Measurements from ENCODE around the gene EFS. TPM values are rescaled to one million over a fixed set of nuclear protein-coding genes. Genes with fewer than 3 reads are reported as not detected.

EFS gene
- total RNA-seq, 1 donor from 2014 or later = 38.1 TPM

GRCh38 chr14:23380197-23380914 is 15.4 kb upstream of the EFS start:
- H3K4me1 ChIP-seq = no peaks in the 10 kb centered on the region
- no peak overlapping the region for H3K4me3 ChIP-seq
- no peaks in the 10 kb centered on the region for H3K9me3 ChIP-seq
- H3K27me3 ChIP-seq = no peaks in the 10 kb centered on the region
- no peak for DNase-seq (ENCODE audit: low spot score in 2 of 2)
- intact Hi-C loops (cut with DNase I) = loop anchor here (1.0 kb wide), 2 partner anchors 52 to 115 kb away; no protein-coding TSS in a partner anchor
- no peak overlapping the region for H3K27ac ChIP-seq
- no peaks in the 10 kb centered on the region for H3K36me3 ChIP-seq
- TF ChIP-seq, protein P1, sequence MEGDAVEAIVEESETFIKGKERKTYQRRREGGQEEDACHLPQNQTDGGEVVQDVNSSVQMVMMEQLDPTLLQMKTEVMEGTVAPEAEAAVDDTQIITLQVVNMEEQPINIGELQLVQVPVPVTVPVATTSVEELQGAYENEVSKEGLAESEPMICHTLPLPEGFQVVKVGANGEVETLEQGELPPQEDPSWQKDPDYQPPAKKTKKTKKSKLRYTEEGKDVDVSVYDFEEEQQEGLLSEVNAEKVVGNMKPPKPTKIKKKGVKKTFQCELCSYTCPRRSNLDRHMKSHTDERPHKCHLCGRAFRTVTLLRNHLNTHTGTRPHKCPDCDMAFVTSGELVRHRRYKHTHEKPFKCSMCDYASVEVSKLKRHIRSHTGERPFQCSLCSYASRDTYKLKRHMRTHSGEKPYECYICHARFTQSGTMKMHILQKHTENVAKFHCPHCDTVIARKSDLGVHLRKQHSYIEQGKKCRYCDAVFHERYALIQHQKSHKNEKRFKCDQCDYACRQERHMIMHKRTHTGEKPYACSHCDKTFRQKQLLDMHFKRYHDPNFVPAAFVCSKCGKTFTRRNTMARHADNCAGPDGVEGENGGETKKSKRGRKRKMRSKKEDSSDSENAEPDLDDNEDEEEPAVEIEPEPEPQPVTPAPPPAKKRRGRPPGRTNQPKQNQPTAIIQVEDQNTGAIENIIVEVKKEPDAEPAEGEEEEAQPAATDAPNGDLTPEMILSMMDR (IDR thresholded peaks at IDR 0.05) = no peak

- Histone ChIP-seq H3K4me3 (no peak overlapping the region), H3K36me3 (no peaks in the 10 kb centered on the region), H3K9me3 (no peaks in the 10 kb centered on the region), H3K4me1 (no peaks in the 10 kb centered on the region), H3K27me3 (no peaks in the 10 kb centered on the region), H3K27ac (no peak overlapping the region)
- no peak for DNase-seq (ENCODE audit: low spot score in 2 of 2)
- intact Hi-C loops (cut with DNase I) = loop anchor here (1.0 kb wide), 2 partner anchors 51 to 114 kb away; no protein-coding TSS in a partner anchor
- TF ChIP-seq, protein P1 (IDR thresholded peaks at IDR 0.05) = peak; percentile 84 to 93 (median 84)
Measured at GRCh38 chr14:23379366-23380196, 14.6 kb upstream of the EFS start.

DNA sequence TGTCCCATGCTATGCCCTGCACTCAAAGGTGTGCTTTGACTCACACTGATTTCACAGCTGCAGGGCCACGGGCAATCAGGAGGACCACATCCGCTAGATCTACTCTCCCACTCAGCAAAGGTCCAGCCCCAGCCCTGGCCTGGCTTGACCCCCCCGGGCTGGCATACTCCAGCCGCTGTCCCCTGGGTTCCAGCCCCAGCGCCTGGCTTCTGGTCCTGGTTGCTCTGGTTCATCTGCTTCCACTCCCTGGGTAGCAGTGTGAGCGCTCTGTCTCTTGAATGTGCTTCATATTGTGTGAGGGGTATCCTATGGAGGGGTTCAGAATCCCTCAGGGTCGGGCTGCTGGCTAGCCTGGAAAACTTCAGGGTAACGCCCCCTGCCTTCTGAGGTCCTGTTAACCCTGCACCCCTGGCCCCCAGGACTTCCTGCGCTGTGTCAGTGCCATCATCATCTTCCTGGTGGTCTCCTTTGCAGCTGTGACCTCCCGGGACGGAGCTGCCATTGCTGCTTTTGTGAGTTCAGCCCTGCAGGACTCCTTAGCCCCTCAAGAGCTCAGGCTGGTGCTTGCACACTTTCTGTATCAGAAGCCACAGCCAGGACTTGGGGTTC is 13.7 kb upstream of the EFS start:
- TF ChIP-seq, protein P1 (IDR thresholded peaks at IDR 0.05) = no peak
- Histone ChIP-seq H3K4me3 (no peak overlapping the region), H3K36me3 (no peaks in the 10 kb centered on the region), H3K27ac (no peak overlapping the region), H3K4me1 (no peaks in the 10 kb centered on the region), H3K27me3 (no peaks in the 10 kb centered on the region), H3K9me3 (no peaks in the 10 kb centered on the region)
- no peak for DNase-seq (ENCODE audit: low spot score in 2 of 2)
- intact Hi-C loops (cut with DNase I) = no loop called here

- Histone ChIP-seq H3K4me3 (no peak overlapping the region), H3K9me3 (no peaks in the 10 kb centered on the region), H3K27me3 (no peaks in the 10 kb centered on the region), H3K27ac (peak overlapping the region; percentile 26 to 62), H3K36me3 (no peaks in the 10 kb centered on the region), H3K4me1 (no peaks in the 10 kb centered on the region)
- no peak for DNase-seq (ENCODE audit: low spot score in 2 of 2)
- intact Hi-C loops (cut with DNase I) = no loop called here
- TF ChIP-seq, protein P1 (IDR thresholded peaks at IDR 0.05) = no peak
Measured at GRCh38 chr14:23377573-23378563, 12.9 kb upstream of the EFS start.

- H3K4me3 ChIP-seq = peak overlapping the region in 1 of 2 donors; percentile 55
- TF ChIP-seq, protein P1 (IDR thresholded peaks at IDR 0.05) = no peak
- H3K4me1 ChIP-seq = no peaks in the 10 kb centered on the region
- intact Hi-C loops (cut with DNase I) = no loop called here
- H3K27ac ChIP-seq = peak overlapping the region; percentile 26 to 62
- DNase-seq (ENCODE audit: low spot score in 2 of 2) = no peak
- no peaks in the 10 kb centered on the region for H3K36me3 ChIP-seq
- H3K27me3 ChIP-seq = no peaks in the 10 kb centered on the region
- H3K9me3 ChIP-seq = no peaks in the 10 kb centered on the region
Measured at GRCh38 chr14:23377198-23377550, 12.2 kb upstream of the EFS start.

Measured in ascending aorta (tissue), 2 donors.